ENCODE data around the gene PTPRN2.
"Not testable (repeated sequence)": the region's sequence is repeated elsewhere in the genome, so short reads cannot be mapped to it uniquely, and the experiment has no call there.

PTPRN2 gene

GRCh38 chr7:158358926-158359645 lies 228.5 kb downstream of the PTPRN2 start:
- DNase-seq = no peak

GRCh38 chr7:158357898-158358821 lies 229.5 kb downstream of the PTPRN2 start:
- no peak for DNase-seq

- DNase-seq = no peak
Observed at GRCh38 chr7:158357106-158357897, 230.3 kb downstream of the PTPRN2 start.

- DNase-seq = peak in 1 of 3 experiments; percentile 31
Observed at GRCh38 chr7:158356454-158356853, 231.2 kb downstream of the PTPRN2 start.

DNA sequence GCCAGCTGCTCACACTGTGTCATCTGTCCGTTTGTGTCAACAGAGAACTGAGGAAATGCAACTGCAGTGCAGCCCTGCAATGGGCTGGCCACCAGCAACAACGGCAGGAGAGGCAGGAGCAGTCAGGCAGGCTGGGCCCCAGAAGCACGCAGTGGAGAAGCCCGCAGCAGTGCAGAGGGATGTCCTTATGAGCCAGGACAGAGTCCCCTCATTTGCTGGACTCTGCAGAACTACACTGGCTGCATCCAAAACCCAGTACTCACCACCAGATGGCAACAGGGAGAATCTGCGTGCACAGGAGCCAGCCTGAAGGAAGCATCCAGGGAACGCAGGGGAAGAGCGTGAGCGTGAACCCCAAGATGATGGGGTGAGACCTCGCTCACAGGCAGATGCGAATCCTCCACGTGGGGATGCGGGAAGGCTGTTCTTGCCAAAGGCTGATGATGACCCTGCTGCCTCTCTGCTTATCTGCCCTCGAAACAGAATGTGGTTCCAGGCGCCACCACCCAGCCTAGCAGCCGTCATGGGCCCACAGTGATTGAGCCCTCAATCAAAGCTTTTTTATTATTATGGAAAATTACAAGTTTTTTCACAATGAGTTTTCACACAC lies 232.1 kb downstream of the PTPRN2 start:
- peak in 1 of 3 experiments; percentile 42 for DNase-seq

DNA sequence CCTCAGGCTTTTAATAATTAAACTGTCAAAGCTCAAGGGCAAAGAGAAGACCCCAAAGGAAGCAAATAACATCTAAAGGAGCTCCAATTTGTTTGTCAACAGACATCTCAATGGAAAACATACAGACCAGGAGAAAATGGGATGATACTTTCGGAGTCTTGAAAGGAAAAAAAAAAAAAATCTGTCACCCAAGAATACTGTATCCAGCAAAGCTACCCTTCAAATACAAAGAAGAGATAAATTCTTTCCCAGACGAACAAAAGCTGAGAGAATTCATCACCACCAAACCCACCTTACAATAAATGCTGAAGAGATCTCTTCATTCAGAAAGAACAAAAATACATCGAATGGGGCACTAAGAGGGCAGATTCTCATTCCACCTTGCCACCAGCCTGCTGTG lies 232.8 kb downstream of the PTPRN2 start:
- no peak for DNase-seq

GRCh38 chr7:158353606-158354570 lies 233.7 kb downstream of the PTPRN2 start:
- peak; percentile 20 to 56 (median 29) for DNase-seq

- not testable (repeated sequence) for DNase-seq
Observed at GRCh38 chr7:158351899-158352729, 235.5 kb downstream of the PTPRN2 start.

GRCh38 chr7:158351481-158351880 lies 236.1 kb downstream of the PTPRN2 start:
- DNase-seq = no peak

GRCh38 chr7:158351051-158351450 lies 236.6 kb downstream of the PTPRN2 start:
- no peak for DNase-seq

DNA sequence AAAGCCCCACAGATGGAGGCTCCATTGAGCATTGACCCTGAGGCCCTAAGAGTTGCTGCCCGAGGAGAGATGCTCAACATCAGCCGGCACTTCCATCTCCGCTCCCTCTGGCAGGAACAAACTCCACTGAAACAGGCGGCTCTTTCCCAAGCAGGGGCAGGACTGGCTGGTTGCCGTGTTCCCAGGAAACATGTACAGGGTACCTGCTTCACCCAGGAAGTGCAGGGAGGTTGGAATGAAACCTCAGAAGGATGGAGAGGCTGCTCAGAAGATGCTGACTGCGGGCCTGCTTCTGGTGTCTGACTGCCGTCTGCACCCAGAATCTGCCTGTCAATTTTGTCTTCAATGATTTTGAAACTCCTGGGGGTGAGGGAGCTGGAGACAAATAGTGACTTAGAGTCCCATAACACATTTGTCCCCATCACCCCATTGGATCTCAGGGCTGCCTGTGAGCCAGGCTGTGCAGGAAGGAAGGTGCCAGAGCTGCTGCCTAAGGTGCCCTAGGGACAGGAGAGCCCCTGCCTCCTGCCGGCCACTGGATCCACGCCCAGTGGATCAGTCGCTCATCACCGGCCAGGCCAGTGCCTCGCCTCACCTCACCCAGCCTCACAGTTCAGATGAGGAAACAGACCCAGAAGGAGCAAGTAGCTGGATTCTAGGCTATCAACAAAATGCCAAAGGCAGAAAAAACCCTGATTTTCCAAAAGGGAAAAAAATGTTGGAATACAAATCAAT lies 237.3 kb downstream of the PTPRN2 start:
- DNase-seq = no peak

- DNase-seq = no peak
Observed at GRCh38 chr7:158348446-158348845, 239.2 kb downstream of the PTPRN2 start.

GRCh38 chr7:158348039-158348438 lies 239.6 kb downstream of the PTPRN2 start:
- DNase-seq = not testable (repeated sequence)

DNA sequence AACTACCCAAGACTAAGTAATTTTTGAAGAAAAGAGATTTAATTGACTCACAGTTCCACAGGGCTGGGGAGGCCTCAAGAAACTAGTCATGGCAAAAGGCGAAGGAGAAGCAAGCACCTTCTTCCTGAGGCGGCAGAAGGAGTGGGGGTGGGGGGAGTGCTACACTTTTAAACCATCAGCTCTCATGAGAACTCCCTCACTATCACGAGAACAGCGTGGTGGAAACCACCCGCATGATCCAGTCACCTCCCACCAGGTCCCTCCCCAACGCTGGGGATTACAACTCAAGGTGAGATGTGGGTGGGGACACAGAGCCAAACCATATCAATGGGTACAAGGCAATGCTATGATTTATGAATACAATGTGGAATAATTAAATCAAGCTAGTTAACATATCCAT lies 241.9 kb downstream of the PTPRN2 start:
- no peak for DNase-seq

DNA sequence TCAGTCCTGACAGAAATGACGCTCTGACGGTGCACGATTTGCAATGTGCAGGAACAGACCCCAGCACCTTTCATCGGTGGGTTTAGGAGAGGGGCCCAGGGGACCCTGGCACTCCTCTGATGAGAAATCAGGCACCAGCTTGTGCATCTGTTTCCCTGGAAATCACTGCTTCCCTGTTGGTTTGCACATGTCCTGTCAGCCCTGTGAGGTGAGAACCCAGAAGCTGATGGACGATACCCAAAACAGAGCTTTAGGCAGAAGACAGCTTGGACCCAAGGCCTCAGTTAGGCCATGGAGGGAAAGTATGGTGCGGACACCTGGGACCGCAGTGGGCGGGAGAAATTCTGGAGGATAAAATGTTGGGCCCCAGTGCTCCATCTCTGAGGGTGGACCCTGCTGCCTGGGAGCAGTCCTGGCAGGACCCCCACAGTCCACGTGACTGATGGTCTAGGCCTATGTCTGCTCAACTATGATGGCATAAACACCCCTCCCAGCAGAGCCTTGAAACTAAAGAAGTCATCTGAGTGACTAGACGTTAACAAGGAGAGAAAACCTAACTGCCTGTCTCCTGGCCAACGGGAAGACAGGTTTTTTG lies 242.8 kb downstream of the PTPRN2 start:
- DNase-seq = no peak

DNA sequence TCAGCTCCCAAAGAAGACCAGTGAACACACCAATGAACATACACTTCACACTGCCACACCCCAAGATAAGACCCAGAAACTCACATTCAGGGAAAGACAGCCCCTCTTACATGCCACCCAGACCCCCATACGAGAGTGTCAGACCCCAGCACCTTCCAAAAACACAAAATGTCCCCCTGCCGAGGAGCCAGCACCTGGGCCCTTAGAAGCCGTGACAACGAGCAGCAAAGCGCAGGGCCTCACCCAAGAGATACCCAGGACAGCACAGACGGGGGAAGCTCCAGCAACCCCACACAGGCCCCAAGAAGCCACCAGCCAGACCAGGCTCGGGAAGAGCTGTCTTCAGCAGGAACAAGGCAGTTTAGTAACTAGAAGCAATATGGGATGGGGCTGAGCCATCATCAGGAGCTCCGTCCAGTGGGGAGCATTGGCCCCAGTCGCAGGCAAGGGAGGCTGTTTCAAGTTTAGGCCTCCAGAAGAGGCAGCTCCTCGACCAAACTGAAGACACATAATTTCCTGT lies 243.6 kb downstream of the PTPRN2 start:
- DNase-seq = no peak

DNA sequence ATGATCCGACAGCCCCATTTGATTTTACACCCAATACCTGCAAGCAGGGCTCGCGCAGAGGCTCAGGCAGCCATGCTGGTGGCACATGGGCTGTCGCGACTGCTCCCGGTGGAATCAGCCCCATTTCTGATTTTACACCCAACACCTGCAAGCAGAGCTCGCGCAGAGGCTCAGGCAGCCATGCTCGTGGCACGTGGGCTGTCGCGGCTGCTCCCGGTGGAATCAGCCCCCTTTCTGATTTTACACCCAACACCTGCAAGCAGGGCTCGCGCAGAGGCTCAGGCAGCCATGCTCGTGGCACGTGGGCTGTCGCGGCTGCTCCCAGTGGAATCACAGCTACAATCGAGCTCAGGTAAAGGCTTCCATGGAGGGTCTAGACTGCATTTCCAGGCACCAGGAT lies 244.1 kb downstream of the PTPRN2 start:
- DNase-seq = no peak

GRCh38 chr7:158341097-158341496 lies 246.5 kb downstream of the PTPRN2 start:
- DNase-seq = not testable (repeated sequence)

- not testable (repeated sequence) for DNase-seq
Observed at GRCh38 chr7:158336952-158337351, 250.7 kb downstream of the PTPRN2 start.
